HepG2 (cell line): ENCODE measurements around the gene BCAS1. TPM values are rescaled to one million over a fixed set of nuclear protein-coding genes. Genes with fewer than 3 reads are reported as not detected.
A peak's percentile ranks its signal among the peaks of the same experiment; 100 is the strongest.

Source experiments
- AGO2 ChIP-seq: fragments of 200-400 bp; formaldehyde crosslinking; optimal IDR thresholded peaks from 2 replicates; pipeline ENCODE3; 2017; ENCODE audit warnings: mild to moderate bottlenecking, low read depth, low read length, moderate library complexity
- CHD2 ChIP-seq: IDR thresholded peaks from 2 replicates; pipeline ENCODE4 v1.6.1; 2011; ENCODE audit warnings: low read depth, low read length, improper control_type of control experiment
- HDAC1 ChIP-seq: sonication (generic); formaldehyde crosslinking; IDR thresholded peaks from 2 replicates; pipeline ENCODE4 v1.5.1; 2020; ENCODE audit warnings: mild to moderate bottlenecking, missing genetic modification reagents
- MAZ ChIP-seq, 2 experiments: sonication (generic) in 1 of 2; formaldehyde crosslinking in 1 of 2; IDR thresholded peaks; 2 replicates each; pipeline versions ENCODE4 v1.5.0 to v1.6.1; 2012 to 2020; ENCODE audit warnings: low read depth in 2 of 2, mild to moderate bottlenecking in 2 of 2, borderline replicate concordance in 1 of 2, improper control_type of control experiment in 1 of 2, low read length in 1 of 2, missing genetic modification reagents in 1 of 2, moderate library complexity in 1 of 2
- MED1 ChIP-seq: sonication (generic); formaldehyde crosslinking; IDR thresholded peaks from 2 replicates; pipeline ENCODE4 v1.4.0; 2020; ENCODE audit warnings: missing genetic modification reagents
- MLLT10 ChIP-seq: sonication (generic); formaldehyde crosslinking; IDR thresholded peaks from 2 replicates; pipeline ENCODE4 v1.4.0; 2020; ENCODE audit warnings: missing genetic modification reagents
- PPARG ChIP-seq: conservative IDR thresholded peaks from 2 replicates; pipeline ENCODE4 v1.6.1; 2016; ENCODE audit warnings: missing biosample characterization, missing genetic modification reagents
- RBAK ChIP-seq: sonication (generic); formaldehyde crosslinking; IDR thresholded peaks from 2 replicates; pipeline ENCODE4 v1.5.1; 2020; ENCODE audit warnings: mild to moderate bottlenecking, missing genetic modification reagents
- SKI ChIP-seq: fragments of 450-650 bp; IDR thresholded peaks from one replicate; pipeline ENCODE4 v1.6.1; 2018; ENCODE audit warnings: mild to moderate bottlenecking; ENCODE audit not compliant: partially characterized antibody
- SP1 ChIP-seq, 2 experiments: fragments of 450-650 bp in 1 of 2; sonication (generic) in 1 of 2; formaldehyde crosslinking in 1 of 2; IDR thresholded peaks; 2 replicates each; pipeline versions ENCODE4 v1.4.0 to v1.6.1; 2016 to 2020; ENCODE audit warnings: missing genetic modification reagents in 1 of 2
- ZNF720 ChIP-seq: sonication (generic); formaldehyde crosslinking; IDR thresholded peaks from 2 replicates; pipeline ENCODE4 v1.4.0; 2020; ENCODE audit warnings: missing genetic modification reagents
- ZNF816 ChIP-seq: sonication (generic); formaldehyde crosslinking; IDR thresholded peaks from 2 replicates; pipeline ENCODE4 v1.8.0; 2022; ENCODE audit warnings: missing genetic modification reagents, mild to moderate bottlenecking, borderline replicate concordance
- polyA plus RNA-seq, 8 experiments: library from polyadenylated mRNA; depleted of rRNA in 3 of 8; stranded (reverse) in 7 of 8; unstranded in 1 of 8; fragments of >200 nt; fragmentation: Illumina TruSeq in 4 of 8; extraction: Trizol in 4 of 8; gene quantifications; 2 replicates each; pipeline versions ENCODE4 v1.2.1 to v1.2.3, GENCODE V29; 2011 to 2016; ENCODE audit warnings: low read depth in 4 of 8, missing spikeins in 1 of 8, mixed read lengths in 1 of 8; ENCODE audit not compliant: insufficient read depth in 1 of 8
- total RNA-seq, 5 experiments: library from RNA; depleted of rRNA; stranded (reverse); fragments of >200 nt; fragmentation: Illumina TruSeq; extraction: Trizol; gene quantifications; 2 replicates each; pipeline ENCODE4 v1.2.3, GENCODE V29; 2016; ENCODE audit warnings: low read depth in 1 of 5
- TF ChIP-seq, protein P1 (sequence below): sonication (generic); formaldehyde crosslinking; IDR thresholded peaks from 2 replicates; pipeline ENCODE4 v1.8.1; 2023; ENCODE audit warnings: mild to moderate bottlenecking, missing genetic modification reagents
- TF ChIP-seq, protein P2 (sequence below), 2 experiments: fragments of 450-650 bp in 1 of 2; sonication (generic) in 1 of 2; formaldehyde crosslinking in 1 of 2; IDR thresholded peaks; 2 replicates each; pipeline versions ENCODE4 v1.6.1 to v1.8.0; 2016 to 2022; ENCODE audit warnings: antibody characterized with exemption in 1 of 2, mild to moderate bottlenecking in 1 of 2, missing genetic modification reagents in 1 of 2
- TF ChIP-seq, protein P3 (sequence below): sonication (generic); formaldehyde crosslinking; IDR thresholded peaks from 2 replicates; pipeline ENCODE4 v1.5.1; 2020; ENCODE audit warnings: mild to moderate bottlenecking, missing genetic modification reagents

Gene BCAS1
- total and polyA plus RNA-seq, 2 of the 13 experiments (the other 11 are each of a cell fraction or from before 2014, with no cell fraction given) = 0.55 to 0.91 TPM

DNA sequence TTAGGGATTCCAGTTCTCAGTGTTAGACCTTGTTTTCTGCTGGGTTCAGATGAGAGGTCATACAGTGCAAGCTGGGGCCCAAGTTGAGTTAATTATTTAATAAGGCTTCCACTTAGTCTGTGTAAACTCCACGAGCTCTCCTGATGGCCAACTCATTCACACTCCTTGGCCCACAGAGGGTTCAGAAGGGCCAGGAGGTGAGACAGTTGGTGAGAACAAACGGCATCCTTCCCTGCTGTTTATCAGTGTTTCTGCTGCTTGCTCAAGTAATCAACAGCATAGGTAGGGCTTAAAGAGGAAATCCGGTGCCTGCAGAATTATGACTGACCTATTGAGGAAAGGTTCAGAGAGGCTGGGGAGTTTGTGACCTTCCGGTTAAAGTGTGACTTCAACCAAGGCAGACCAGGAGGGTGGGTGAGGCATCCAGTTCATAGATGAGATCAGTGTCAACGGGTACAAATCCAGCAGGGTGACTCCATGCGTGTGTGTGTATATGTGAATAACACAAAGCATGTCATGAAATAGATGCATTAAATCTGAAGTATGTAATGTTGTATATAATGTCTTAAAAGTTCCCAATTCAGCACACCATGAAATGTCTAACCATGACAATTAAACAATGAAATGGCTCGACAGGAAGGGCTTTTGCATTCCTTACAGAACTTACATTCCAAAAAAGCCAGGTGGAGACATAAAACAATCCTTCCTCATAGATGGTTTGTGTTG is 37.4 kb upstream of the BCAS1 start (continued):
- TF ChIP-seq, protein P1, sequence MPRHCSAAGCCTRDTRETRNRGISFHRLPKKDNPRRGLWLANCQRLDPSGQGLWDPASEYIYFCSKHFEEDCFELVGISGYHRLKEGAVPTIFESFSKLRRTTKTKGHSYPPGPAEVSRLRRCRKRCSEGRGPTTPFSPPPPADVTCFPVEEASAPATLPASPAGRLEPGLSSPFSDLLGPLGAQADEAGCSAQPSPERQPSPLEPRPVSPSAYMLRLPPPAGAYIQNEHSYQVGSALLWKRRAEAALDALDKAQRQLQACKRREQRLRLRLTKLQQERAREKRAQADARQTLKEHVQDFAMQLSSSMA (CRISPR knock-in tag) = 0 out of 2 replicates have a peak, but pooled peaks have one; percentile 47
- TF ChIP-seq HDAC1 (CRISPR knock-in tag) = peak; percentile 72
- TF ChIP-seq, protein P2, sequence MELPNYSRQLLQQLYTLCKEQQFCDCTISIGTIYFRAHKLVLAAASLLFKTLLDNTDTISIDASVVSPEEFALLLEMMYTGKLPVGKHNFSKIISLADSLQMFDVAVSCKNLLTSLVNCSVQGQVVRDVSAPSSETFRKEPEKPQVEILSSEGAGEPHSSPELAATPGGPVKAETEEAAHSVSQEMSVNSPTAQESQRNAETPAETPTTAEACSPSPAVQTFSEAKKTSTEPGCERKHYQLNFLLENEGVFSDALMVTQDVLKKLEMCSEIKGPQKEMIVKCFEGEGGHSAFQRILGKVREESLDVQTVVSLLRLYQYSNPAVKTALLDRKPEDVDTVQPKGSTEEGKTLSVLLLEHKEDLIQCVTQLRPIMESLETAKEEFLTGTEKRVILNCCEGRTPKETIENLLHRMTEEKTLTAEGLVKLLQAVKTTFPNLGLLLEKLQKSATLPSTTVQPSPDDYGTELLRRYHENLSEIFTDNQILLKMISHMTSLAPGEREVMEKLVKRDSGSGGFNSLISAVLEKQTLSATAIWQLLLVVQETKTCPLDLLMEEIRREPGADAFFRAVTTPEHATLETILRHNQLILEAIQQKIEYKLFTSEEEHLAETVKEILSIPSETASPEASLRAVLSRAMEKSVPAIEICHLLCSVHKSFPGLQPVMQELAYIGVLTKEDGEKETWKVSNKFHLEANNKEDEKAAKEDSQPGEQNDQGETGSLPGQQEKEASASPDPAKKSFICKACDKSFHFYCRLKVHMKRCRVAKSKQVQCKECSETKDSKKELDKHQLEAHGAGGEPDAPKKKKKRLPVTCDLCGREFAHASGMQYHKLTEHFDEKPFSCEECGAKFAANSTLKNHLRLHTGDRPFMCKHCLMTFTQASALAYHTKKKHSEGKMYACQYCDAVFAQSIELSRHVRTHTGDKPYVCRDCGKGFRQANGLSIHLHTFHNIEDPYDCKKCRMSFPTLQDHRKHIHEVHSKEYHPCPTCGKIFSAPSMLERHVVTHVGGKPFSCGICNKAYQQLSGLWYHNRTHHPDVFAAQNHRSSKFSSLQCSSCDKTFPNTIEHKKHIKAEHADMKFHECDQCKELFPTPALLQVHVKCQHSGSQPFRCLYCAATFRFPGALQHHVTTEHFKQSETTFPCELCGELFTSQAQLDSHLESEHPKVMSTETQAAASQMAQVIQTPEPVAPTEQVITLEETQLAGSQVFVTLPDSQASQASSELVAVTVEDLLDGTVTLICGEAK (IDR thresholded peaks at IDR 0.05) = no peak
- TF ChIP-seq, protein P2 (CRISPR knock-in tag; IDR thresholded peaks at IDR 0.05) = peak; percentile 85; the same call in 1 of the 2 replicates
- TF ChIP-seq, protein P3, sequence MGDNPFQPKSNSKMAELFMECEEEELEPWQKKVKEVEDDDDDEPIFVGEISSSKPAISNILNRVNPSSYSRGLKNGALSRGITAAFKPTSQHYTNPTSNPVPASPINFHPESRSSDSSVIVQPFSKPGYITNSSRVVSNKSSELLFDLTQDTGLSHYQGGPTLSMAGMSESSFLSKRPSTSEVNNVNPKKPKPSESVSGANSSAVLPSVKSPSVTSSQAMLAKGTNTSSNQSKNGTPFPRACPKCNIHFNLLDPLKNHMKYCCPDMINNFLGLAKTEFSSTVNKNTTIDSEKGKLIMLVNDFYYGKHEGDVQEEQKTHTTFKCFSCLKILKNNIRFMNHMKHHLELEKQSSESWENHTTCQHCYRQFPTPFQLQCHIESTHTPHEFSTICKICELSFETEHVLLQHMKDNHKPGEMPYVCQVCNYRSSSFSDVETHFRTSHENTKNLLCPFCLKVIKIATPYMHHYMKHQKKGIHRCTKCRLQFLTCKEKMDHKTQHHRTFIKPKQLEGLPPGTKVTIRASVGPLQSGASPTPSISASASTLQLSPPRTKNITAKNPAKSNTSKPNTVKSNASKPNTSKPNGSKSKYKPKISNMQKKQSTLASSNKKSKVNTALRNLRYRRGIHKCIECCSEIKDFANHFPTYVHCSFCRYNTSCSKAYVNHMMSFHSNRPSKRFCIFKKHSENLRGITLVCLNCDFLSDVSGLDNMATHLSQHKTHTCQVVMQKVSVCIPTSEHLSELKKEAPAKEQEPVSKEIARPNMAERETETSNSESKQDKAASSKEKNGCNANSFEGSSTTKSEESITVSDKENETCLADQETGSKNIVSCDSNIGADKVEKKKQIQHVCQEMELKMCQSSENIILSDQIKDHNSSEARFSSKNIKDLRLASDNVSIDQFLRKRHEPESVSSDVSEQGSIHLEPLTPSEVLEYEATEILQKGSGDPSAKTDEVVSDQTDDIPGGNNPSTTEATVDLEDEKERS = no peak
- peak; percentile 98 for TF ChIP-seq MED1 (CRISPR knock-in tag)
- peak; percentile 84 for TF ChIP-seq PPARG (CRISPR knock-in tag)
- TF ChIP-seq MLLT10 = no peak
- no peak for TF ChIP-seq ZNF720 (CRISPR knock-in tag)
- TF ChIP-seq CHD2 = no peak
- no peak for TF ChIP-seq MAZ (IDR thresholded peaks at IDR 0.05; ENCODE audit: borderline replicate concordance, low read depth, low read length)
- no peak; the same call in 1 of the 2 replicates for TF ChIP-seq MAZ (CRISPR knock-in tag; IDR thresholded peaks at IDR 0.05; ENCODE audit: low read depth)
- no peak for TF ChIP-seq ZNF816 (CRISPR knock-in tag)
- TF ChIP-seq SKI = peak; percentile 95
- TF ChIP-seq RBAK (CRISPR knock-in tag) = peak; percentile 69; the same call in 1 of the 2 replicates
- TF ChIP-seq AGO2 = no peak
- TF ChIP-seq SP1 (IDR thresholded peaks at IDR 0.05) = no peak
- TF ChIP-seq SP1 (CRISPR knock-in tag; IDR thresholded peaks at IDR 0.05) = no peak
